DOHH2 (cell line): ENCODE data around the gene NEK8.

Experiments used
- H3F3A ChIP-seq: fragments of 200-600 bp; sonication (generic), shearing (Covaris generic); 2 replicates; pipeline ENCODE4 v1.6.0; 2016; ENCODE audit warnings: antibody characterized with exemption, mild to moderate bottlenecking; ENCODE audit not compliant: control insufficient read depth, insufficient read depth
- H3K27ac ChIP-seq: fragments of 200-600 bp; sonication (generic); 2 replicates; pipeline ENCODE4 v1.5.1; 2014; ENCODE audit warnings: low read depth, mild to moderate bottlenecking, low read length, moderate library complexity
- H3K27me3 ChIP-seq: fragments of 200-600 bp; sonication (generic); 2 replicates; pipeline ENCODE4 v1.6.1; 2014; ENCODE audit warnings: mild to moderate bottlenecking, low read length, mixed read lengths; ENCODE audit not compliant: control insufficient read depth
- H3K36me3 ChIP-seq: fragments of 200-600 bp; sonication (generic); 2 replicates; pipeline ENCODE4 v1.6.1; 2014; ENCODE audit warnings: mild to moderate bottlenecking, low read length, moderate library complexity, mixed read lengths; ENCODE audit not compliant: control insufficient read depth
- H3K4me1 ChIP-seq: fragments of 200-600 bp; sonication (generic); 2 replicates; pipeline ENCODE4 v1.6.1; 2014; ENCODE audit warnings: mild to moderate bottlenecking, low read length, mixed read lengths; ENCODE audit not compliant: control insufficient read depth
- H3K4me2 ChIP-seq: fragments of 200-600 bp; sonication (generic); 2 replicates; pipeline ENCODE4 v1.6.0; 2014; ENCODE audit warnings: mild to moderate bottlenecking, low read length, moderate library complexity
- H3K4me3 ChIP-seq: fragments of 200-600 bp; sonication (generic); 2 replicates; pipeline ENCODE4 v1.5.1; 2014; ENCODE audit warnings: mild to moderate bottlenecking, low read length, mixed read lengths
- H3K79me2 ChIP-seq: fragments of 200-600 bp; sonication (generic); 2 replicates; pipeline ENCODE4 v1.6.1; 2014; ENCODE audit warnings: mild to moderate bottlenecking, low read length, mixed read lengths; ENCODE audit not compliant: control insufficient read depth
- H3K9me2 ChIP-seq: fragments of 200-600 bp; sonication (generic); replicated peaks from 2 replicates; pipeline ENCODE4 v1.6.1; 2014; ENCODE audit warnings: mild to moderate bottlenecking, low read length, mixed read lengths; ENCODE audit not compliant: control insufficient read depth
- H3K9me3 ChIP-seq: fragments of 200-600 bp; sonication (generic); 2 replicates; pipeline ENCODE4 v1.6.1; 2014; ENCODE audit warnings: antibody characterized with exemption, low read length, mixed read lengths; ENCODE audit not compliant: control insufficient read depth, insufficient read depth
- H4K20me1 ChIP-seq: fragments of 200-600 bp; sonication (generic); 2 replicates; pipeline ENCODE4 v1.6.0; 2014; ENCODE audit warnings: low read depth, mild to moderate bottlenecking, antibody characterized with exemption, low read length, moderate library complexity; ENCODE audit not compliant: control insufficient read depth, insufficient read depth
- CTCF ChIP-seq: fragments of 200-600 bp; sonication (generic); IDR thresholded peaks from one replicate; pipeline ENCODE4 v1.5.1; 2014; ENCODE audit warnings: antibody characterized with exemption, mild to moderate bottlenecking, low read depth, low read length; ENCODE audit not compliant: poor library complexity, severe bottlenecking
- EZH2phosphoT487 ChIP-seq: fragments of 200-600 bp; sonication (generic); IDR thresholded peaks from 2 replicates; pipeline ENCODE4 v1.6.1; 2017; ENCODE audit warnings: borderline replicate concordance, mild to moderate bottlenecking, antibody characterized with exemption, low read length, moderate library complexity, mixed read lengths

The NEK8 gene

GRCh38 chr17:28693869-28694268 is 34.7 kb upstream of the NEK8 start:
- no peaks in the 10 kb centered on the region for H3K27me3 ChIP-seq
- no peaks in the 10 kb centered on the region for H3K4me1 ChIP-seq
- H3K9me3 ChIP-seq: no peaks in the 10 kb centered on the region
- H3F3A ChIP-seq: no peaks in the 10 kb centered on the region
- no peak for TF ChIP-seq CTCF
- no peak for TF ChIP-seq EZH2phosphoT487
- no peaks in the 10 kb centered on the region for H4K20me1 ChIP-seq
- H3K27ac ChIP-seq: no peak overlapping the region
- peaks cover 80% of the 10 kb centered on the region for H3K36me3 ChIP-seq
- no peaks in the 10 kb centered on the region for H3K9me2 ChIP-seq
- H3K4me2 ChIP-seq: no peak overlapping the region
- no peak overlapping the region for H3K4me3 ChIP-seq
- no peaks in the 10 kb centered on the region for H3K79me2 ChIP-seq

GRCh38 chr17:28698253-28698941 is 30.2 kb upstream of the NEK8 start:
- Histone ChIP-seq H3K79me2 (no peaks in the 10 kb centered on the region), H3K4me2 (no peak overlapping the region), H3K9me2 (no peaks in the 10 kb centered on the region), H3F3A (no peaks in the 10 kb centered on the region), H3K9me3 (no peaks in the 10 kb centered on the region), H4K20me1 (no peaks in the 10 kb centered on the region), H3K36me3 (peaks cover 100% of the 10 kb centered on the region), H3K27me3 (no peaks in the 10 kb centered on the region), H3K27ac (no peak overlapping the region), H3K4me1 (no peaks in the 10 kb centered on the region), H3K4me3 (no peak overlapping the region)
- TF ChIP-seq CTCF: no peak
- no peak for TF ChIP-seq EZH2phosphoT487

DNA sequence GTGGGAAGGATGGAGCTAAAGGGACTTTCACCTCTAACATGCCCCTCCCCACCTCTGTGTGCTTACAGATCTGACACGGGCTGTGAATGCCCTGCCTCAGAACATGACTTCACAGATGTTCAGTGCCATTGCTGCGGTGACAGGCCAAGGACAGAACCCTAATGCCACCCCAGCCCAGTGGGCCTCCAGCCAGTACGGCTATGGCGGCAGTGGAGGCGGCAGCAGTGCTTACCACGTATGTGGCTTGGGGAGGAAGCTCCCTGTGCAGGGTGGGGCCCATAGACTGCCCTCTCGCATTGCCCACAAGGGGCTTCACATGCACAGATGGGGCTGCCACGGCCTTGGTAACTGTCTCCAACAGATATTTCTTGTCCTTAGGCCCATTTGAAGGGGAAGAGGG is 28.3 kb upstream of the NEK8 start:
- Histone ChIP-seq H4K20me1 (no peaks in the 10 kb centered on the region), H3K27ac (no peak overlapping the region), H3K9me2 (no peaks in the 10 kb centered on the region), H3K4me3 (no peak overlapping the region), H3F3A (no peaks in the 10 kb centered on the region), H3K4me2 (no peak overlapping the region), H3K27me3 (no peaks in the 10 kb centered on the region), H3K79me2 (no peaks in the 10 kb centered on the region), H3K36me3 (peaks cover 87% of the 10 kb centered on the region), H3K4me1 (no peaks in the 10 kb centered on the region), H3K9me3 (no peaks in the 10 kb centered on the region)
- TF ChIP-seq CTCF (no peak), EZH2phosphoT487 (no peak)
